GM18517 (cell line): ENCODE results near the gene ABHD2.

Experiments
- ATAC-seq: cut with Tn5 transposase; IDR thresholded peaks from one replicate; pipeline ENCODE4 v1.9.1; 2021; ENCODE audit warnings: mild to moderate bottlenecking, moderate library complexity; ENCODE audit not compliant: unreplicated experiment

ABHD2 gene

DNA sequence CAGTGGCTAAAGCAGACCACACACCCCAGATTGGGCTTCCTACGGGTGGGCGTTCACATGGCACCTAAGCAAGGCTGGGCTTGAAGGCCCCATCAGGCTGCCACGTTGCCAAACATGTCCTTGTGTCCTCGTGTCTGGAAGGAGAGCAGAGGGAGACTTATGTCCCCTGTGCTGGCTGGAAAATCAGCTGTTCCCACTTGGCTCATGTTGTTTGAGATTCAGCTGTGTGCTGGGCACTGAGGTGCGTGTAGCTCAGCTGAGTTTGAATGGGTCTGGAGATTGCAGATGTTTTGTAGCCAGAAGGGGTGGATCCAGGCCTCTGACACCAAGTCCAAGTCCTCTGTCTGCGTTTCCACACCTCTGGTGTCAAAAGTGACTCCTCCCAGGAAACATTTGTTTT is 98.5 kb downstream of the ABHD2 start:
- no peak for ATAC-seq

DNA sequence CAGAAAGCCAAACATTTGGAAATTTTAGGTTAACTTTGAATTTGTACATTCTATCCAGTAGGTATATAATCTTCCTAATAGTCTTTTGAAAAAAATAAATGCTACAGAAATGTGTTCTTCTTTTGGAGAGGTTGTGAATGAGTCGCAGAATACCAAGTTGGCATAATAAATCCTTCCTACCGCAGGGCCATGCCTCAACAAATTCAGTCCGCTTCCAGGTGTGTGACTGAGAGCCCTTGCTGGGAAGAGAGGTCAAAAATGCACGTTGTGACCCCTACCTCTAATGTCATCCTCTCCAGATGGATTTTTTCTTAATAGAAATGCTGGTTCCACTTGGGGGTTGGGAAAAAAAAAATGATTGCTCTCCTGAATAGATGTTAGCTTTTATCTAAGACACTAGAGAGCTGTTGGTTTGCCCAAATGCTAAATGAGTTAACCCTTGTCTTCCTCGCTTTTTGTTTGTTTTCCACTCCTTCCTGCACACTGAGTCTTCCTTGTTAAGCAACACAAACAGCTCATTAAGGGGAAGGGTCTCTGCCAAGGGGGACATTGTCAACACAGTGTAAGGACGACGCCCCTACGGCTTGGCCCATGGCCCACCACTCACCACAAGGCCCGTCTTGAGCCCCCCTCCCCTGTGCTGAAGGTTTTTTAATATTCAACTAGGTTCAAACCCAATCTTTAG is 99.2 kb downstream of the ABHD2 start:
- no peak for ATAC-seq

DNA sequence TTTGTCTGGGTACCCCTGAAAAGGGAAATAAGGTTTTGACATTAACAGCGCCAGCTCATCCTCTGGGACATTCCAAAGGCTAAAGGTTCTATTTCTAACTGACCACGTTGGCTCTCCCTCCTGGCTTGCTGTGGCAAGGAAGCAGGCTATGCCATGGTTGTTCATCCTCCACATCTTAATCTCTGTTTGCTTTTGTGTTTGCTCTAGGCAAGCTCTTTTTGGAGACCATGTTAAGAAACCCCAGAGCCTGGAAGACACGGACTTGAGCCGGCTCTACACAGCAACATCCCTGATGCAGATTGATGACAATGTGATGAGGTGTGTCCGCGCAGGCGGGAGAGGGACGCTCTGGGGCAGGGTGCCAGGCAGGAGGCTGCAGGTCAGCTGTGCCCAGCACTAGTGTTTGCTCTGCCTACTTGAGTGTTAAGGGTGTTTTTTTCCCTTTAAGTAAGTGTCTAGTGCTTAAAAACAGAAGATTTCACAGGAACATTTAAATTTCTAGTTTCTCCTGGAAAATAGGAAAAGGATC is 99.8 kb downstream of the ABHD2 start:
- no peak for ATAC-seq

DNA sequence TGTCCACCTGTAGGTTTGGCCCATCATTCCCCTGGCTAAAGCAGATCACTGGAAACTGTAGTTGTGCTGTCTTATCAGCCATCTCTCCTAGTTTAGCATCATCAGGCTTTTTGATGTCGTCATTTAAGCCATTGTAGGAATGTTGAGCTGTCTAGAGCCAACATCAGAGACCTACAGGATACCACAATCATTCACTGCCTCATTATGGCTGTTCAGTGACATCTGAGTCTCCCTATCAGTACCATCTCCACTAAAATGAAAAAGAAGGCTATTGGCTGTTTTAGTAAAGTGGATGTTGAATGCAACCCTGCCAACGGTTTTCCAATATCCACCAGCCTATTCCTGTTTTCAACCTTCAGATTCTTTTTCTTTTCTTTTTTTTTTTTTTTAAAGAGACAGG is 103.9 kb downstream of the ABHD2 start:
- ATAC-seq, result no peak

DNA sequence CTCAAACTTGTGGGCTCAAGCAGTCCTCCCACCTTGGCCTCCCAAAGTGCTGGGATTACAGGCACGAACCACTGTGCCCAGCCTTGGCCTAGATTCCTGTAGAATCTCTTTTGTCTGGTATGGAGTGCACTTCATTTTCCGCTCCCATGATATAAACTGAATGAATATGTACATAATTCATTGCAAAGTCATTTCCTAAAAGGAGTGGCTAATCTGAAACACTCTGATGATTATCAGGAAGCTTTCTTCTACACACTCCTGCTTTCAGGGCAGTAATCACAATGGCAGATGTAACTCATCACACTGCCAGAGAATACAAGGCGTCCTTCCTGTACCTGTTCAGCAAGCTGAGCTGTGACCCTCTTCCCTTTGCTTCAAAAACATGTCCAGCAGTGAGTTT is 104.5 kb downstream of the ABHD2 start:
- no peak for ATAC-seq

DNA sequence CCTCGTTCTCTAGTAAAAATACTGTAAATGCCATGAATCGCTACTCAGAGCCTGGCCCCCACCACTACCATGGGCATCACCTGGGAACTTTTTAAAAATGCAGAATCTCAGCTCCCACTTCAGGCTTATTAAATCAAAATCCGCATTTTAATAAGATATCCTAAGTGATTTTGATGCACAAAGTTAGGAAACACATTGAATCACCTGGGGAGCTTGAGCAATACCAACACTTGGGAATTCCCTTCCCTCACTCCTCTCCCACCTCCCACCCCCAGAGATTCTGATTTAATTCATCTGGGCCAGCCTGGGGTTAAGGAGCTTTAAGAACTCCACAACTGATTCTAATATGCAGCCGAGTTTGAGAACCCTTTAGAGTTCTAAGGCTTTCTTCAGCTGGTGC is 106.4 kb downstream of the ABHD2 start:
- ATAC-seq, result no peak

DNA sequence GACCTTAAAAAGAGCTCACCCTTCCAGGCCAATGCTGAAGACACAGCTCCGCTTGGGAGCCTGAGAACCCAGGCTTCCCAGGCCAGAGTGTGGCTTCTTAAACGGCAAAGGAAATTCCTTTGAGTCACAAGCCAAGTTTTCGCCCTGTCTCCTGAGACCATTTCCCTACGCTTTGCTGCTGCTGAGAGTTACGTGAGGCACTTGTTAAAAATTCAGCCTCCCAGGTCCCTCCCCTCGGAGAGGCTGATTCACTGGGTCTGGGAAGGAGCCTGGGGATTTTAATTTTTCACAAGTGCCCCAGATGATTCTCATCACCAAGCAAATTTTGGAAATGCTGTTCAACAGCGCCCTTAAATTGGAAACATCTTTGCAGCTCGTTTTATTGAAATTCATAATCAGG is 107.6 kb downstream of the ABHD2 start:
- no peak for ATAC-seq

DNA sequence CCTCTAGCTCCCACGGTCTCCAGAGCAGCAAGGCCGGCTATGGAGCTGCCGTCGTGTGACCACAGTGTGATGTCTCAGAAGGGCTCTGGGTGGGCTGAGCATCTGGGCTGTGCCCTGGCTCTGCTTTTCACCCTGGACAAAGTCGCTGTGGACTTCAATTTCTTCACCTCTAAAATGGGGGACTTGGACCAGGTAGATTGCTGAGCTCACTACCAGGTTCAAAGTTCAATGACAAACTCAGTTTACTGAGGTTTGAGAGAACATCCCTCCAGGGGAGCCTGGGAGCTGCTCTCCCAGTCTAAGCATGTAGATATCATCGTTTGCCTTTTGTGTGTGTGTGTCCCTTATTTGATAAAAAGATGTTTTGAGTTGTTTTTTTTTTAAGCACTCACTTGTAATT is 108.0 kb downstream of the ABHD2 start:
- no peak for ATAC-seq

DNA sequence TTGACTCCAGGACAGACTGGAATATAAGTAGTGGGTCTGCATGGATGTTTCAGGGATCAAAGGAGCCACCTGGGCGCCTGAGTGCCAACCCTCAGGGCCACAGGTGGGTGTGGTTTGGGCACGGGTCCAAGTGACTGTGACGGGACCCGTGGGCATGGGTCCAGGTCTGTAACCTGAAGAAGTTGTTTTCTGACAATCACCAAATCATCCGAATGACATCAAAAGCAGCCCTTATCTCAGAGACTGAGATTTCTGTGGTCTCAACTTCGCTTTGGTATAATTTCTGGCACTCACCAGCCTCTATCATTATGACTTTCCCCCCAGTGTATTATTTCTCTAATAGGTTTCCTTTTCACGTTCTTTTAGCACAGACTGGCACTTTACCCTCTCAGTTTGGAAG is 108.7 kb downstream of the ABHD2 start:
- no peak for ATAC-seq

DNA sequence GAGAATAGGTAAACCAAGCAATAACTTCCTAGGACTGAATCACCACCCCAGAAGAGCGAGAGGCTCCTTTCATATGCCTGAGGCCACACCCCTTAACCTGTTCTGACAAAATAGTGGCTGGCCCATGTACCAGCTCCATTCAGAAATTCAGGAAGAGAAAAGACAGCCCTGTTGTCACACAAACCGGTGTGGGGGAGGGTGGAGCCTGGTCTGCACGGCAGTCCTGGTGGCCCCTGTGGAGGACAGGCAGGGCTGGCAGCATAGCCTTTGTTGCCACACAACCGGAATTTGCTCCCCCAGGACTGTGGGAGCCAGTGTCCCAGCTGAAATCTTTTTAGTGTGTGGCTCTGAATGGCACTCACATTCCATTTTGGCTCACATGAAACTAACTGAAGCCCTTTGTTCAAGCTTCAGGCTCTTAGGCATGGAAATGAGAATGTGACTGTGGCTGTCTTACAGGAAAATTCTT is 109.3 kb downstream of the ABHD2 start:
- ATAC-seq, result no peak

DNA sequence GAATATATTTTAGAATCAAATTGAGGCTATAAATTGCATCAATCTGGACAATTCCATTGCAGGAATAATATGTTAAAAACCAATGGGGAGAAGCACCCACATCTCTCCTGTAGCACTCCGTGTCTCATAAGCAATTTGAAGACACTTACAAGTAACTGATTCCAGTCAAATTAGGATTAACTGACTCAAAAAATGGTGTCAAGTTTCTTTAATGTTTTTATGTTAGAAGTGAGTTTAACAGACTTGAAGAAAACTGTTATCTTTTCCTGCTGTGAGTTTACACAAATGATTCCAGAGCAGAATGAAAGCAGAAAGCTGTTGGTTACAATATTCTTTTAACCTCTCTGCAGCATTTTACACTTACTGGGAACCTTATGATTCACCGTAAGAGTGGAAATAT is 109.9 kb downstream of the ABHD2 start:
- ATAC-seq, result no peak

DNA sequence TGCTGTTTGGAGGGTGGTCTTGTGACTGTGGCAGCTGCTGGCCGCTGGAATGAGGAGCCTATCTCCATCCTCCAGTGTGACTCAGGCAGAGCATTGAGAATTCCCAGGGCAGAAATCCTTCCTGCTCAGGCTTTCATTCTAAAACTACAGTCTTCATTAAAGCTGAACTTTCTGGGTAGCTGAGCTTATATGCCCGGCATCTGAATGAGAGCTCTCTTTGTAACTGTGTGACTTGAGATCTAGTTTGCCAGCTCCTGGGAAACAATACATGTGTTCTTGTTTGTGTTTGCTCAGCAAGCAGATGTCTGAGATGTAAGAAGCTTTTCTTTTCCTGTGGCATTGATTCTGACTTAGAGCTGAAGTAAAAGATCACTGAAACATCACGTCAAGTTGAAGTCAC is 110.7 kb downstream of the ABHD2 start:
- ATAC-seq, result no peak

DNA sequence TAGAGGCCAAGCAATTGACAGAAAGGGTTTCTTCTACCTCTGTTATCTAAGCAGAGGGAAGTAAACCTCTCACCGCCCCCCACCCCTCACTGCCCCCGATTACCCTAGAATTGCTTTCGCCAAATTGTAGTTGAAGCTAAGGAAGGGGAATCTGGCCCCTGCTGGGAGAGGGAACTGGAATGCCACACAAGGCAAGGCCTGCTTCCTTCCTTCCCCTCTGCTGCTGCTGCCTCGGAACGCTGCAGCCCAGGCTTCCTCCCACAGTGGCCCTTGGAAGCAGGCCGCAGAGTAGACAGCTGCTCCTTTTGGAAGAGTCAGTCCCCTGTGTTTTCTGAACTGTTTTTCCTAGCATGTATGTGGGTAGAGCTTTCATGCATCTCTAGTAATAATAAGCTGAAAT is 111.5 kb downstream of the ABHD2 start:
- ATAC-seq, result no peak

DNA sequence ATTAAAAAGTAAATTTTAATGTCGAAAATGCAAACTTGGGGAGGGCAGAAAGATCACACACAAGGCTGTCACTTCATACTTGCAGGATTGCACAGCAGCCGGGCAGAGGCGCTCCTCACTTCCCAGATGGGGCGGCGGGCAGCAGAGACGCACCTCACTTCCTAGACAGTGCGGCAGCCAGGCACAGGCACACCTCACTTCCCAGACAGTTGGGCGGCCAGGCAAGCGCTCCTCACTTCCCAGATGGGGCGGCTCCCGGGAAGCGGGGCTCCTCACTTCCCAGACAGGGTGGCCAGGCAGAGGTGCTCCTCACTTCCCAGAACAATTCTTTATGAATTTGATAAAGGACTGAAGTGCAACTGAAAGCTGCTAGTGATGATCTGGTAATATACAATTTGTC is 111.9 kb downstream of the ABHD2 start:
- ATAC-seq, result no peak

DNA sequence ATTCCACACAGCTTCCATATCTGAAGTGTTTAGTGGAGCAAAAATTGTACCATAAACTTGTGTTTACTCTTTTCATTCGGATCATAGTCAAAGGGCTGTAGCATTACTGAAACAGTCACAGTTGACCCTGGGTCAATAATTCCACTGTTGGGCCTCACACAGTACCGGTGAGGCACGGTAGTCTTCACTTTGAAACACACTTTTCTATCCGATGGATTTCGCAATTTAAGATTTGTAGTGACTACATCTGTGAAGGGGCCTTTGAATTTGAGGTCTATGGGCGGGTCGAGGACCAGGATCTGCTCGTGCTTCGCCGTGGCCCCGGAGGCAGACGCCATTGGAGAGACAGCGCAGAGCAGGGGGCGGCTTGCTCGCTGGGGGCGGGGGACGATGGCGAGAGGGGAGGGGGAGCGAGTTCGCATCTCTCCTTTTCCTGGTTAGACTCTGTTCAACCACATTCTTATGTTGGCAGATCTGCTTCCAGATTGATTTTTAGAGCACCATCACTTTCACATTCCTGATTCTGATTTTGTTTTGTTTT is 113.3 kb downstream of the ABHD2 start:
- no peak for ATAC-seq

DNA sequence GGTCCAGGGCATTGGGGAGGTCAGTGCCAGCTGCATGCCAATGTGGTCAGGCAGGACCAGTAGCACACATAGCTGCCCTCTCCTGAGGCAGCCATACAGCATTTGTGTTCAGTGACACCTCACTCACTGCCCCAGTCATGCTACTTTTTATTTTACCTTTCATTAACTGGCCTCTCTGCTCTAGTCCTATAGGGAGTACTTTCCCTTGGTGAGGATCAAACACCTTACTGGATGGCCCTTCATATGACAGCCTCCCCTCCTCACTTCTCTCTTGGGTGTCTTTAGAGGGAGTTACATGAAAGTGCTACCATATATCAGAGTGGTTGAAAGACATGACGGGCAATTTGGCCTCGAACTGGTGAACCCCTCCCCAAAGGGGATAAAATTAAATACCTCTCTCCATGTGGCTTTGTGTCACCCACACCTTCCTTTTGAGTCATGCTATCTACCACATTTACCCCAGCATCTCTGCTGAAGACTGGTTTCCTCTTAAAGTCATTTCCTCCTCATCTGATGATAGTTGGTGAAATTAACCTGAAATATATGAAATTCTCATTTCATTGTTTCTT is 115.5 kb downstream of the ABHD2 start:
- ATAC-seq, result no peak

DNA sequence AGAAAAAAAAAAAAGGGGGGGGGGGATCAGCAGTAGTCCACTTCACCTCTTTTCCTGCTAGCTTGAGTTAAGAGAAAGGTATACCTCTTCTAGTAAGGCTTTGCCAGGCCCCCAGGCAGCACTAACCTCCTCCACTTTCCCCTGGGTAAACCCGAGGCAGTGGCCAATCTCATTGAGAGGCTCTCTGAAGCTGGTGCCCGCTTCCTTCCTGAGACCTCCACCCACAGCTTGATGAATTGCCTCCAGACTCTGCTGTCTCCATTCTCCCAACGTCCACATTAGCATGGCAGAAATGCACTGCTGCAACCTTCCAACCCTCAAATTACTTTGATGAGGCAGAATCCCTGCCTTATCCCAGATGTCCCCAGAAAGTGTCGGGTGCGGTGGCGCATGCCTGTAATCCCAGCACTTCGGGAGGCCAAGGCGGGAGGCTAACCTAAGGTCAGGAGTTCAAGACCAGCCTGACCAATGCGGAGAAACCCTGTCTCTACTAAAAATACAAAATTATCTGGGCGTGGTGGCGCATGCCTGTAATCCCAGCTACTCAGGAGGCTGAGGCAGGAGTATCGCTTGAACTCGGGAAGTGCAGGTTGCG is 117.8 kb downstream of the ABHD2 start:
- no peak for ATAC-seq

DNA sequence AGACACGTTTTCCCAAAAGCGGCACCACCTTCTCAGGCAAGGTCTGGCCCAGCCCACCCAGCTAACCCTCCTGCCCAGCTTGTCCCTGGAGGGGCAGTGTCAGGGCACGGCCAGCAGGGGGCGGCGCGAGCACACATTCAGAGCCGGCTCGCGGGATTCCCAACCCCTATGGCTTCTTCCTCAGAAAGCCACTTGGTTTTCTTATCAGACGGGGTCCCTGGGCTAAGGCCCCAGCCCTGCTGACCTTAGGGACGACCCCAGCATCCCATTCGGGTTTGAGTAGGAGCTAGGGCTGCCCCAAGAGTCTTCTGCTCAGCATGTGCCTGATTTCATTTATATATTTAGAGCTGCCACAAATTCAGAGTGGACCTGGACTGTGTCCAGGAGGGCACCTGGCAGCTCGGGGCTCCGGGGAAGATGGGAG is 118.7 kb downstream of the ABHD2 start:
- ATAC-seq, result peak; percentile 49

DNA sequence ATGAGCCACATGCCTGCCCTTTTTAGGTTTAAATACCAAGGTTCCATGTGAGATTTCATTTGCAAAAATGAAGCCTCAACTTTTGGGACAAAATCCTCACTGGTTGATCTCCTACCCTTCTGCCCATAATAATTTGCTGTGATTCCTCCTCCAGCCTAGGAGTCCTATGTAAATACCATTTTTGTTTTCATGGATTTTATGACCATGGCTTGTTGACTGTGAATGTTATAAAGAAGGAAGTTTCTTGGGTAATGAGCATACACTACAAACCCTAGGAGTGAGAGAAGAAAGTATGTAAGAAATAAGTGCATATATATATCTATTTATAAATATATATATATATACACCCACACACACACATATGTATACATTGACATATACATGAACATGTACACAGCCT is 120.0 kb downstream of the ABHD2 start:
- no peak for ATAC-seq

DNA sequence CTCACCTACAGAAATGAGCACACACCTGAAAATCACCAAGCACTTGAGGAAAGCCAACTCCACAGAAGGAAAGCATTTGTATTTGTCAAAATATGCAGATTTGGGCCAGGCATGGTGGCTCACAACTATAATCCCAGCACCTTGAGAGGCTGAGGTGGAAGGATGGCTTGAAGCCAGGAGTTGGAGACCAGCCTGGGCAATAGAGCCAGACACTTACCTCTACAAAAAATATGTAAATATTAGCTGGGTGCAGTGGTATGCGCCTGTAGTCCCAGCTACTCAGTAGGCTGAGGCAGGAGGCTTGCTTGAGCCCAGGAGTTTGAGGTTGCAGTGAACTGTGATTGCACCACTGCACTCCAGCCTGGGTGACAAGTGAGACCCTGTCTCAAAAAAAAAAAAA is 120.8 kb downstream of the ABHD2 start:
- ATAC-seq, result no peak

DNA sequence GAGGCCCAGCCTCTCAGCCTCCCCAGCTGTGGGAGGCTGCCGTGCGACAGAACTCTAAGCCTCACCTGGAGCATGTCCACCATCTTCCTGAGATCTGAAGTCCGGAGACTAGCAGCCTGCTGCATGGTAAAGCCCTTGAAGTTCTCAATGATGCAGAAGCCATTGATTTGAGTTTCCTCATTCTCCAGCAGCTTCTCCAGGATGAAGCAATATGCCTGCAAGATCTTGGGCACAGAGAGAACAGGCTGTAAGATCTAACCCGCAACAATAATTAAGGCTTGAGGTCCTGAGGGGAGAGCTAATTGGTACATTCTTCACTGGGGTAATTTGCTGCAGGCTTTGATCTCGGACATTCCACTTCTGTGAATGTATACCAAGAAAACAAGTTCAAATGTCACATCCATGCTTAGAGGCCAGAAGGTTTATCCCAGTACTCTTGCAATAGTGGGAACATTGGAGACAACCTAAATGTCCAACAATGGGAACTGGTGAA is 123.5 kb downstream of the ABHD2 start:
- no peak for ATAC-seq

DNA sequence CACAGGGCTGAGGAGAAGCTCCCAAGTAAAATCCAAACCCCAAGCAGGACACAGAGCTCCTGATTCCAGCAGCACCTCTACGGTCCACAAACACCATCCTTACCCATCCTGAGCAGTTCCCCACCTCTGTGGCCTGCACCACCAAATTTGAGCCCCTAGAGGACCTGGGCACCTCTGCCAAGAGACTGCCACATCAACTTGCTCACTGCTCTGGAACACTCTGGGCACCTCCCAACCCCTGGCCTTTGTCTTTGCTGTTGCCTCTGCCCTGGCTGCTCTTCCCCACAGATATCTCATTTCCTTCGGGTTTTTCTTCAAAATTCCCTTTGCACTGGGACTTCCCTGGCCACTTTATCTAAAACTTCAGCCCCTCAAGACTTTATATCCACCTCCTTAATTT is 127.4 kb downstream of the ABHD2 start:
- ATAC-seq, result no peak
